HG03025 (cell line): ENCODE data around the gene NPIPB12.
"Not testable (repeated sequence)": the region's sequence is repeated elsewhere in the genome, so short reads cannot be mapped to it uniquely, and the experiment has no call there.

Experiments
- ATAC-seq: cut with Tn5 transposase; IDR thresholded peaks from one replicate; pipeline ENCODE4 v1.9.1; 2021; ENCODE audit warnings: mild to moderate bottlenecking, moderate library complexity; ENCODE audit not compliant: unreplicated experiment, low FRiP score

NPIPB12 gene

DNA sequence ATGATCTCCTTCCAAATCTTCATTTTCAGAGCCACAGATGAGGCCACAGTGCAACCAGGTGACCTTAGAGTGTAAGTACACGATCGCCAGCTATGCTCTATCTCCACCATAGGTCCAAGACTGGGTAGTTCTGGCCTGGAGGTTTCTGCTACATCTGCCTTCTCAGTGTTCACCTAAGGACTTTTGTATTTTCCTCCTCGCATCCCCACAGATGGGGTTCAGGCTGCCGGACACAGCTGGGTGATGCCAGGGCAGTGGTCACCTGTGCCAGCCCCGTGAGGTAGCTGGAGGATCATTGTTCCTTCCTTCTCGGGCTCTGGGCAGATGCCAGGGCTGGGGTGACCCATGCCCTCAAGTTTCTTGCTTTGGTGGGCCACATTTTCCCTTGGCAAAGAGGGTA, at the start of gene NPIPB12:
Gene NPIPB12, minus strand, starts transcription at position 101 of the 400 bp plus-strand sequence.
- ATAC-seq = not testable (repeated sequence)

DNA sequence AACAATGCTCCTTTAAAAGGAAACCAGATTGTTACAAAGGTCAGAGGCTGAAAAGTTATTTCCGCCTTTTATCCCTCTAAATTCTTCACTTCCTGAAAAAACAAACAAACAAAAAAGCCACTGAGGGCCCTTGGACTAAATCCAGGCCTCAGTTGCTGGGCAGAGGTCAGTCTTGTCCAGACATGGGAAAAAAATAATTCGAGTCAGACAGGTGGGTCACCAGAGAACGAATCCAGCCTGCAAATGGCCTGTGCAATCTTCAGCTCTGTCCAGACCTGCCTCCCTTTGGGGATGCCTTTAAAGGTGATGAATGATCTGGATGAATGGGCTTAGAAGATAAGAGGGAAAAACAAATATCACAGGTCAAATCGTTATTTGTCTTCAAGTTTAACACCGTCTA, 15.3 kb upstream of the NPIPB12 start:
- ATAC-seq = not testable (repeated sequence)

DNA sequence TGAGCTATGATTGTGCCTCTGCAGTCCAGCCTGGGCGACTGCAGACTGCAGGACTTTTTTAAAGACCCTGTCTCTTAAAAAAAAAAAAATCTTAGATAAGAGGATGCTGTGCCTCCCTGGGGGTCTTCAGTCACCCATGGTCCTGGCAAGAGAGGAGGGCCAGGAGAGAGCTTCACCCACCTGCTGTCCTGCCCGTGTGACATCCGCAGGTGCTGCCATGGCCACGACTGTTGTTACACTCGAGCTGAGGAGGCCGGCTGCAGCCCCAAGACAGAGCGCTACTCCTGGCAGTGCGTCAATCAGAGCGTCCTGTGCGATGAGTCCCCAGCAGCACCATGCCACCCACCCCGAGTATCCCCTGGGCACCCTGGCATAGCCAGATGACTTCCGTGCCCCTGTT, 23.9 kb downstream of the NPIPB12 start:
- ATAC-seq = not testable (repeated sequence)

DNA sequence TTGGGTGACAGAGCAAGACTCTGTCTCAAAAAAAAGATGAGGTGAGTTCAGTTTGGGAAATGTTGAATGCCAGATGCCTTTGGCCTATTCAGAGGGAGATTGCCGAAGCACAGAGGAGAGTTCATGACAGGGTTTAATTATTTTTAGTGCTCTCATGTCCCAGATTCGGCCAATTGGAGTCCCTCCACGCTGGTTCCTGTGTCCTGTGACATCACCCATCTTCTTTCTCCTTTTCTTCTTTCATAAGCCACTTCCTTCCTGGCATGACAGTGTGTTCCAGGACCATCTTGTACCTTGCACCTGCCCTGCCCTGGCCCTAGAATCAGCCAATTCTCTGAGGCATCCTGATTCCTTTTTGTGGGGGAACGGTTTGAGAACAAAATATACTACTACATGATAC, 34.1 kb downstream of the NPIPB12 start:
- not testable (repeated sequence) for ATAC-seq

DNA sequence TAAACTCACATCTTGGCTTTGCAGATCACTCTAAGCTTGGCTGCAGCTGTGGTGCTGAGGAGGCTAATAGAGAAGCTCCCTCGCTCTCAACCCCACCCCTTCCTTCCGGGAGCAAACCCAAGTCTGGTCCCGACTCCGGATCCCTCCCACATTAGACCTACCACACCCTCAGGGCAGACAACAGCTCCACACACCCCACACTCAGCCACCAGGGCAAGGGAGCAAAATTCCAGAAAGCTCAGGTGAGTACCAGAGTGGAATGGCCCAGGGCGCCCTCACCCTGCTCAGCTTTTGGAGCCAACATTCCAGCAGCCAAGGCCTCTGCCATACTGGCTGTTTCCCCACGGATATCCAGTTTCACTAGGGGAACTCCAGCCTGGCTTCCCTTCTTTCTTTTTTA, 36.5 kb downstream of the NPIPB12 start:
- ATAC-seq = not testable (repeated sequence)

DNA sequence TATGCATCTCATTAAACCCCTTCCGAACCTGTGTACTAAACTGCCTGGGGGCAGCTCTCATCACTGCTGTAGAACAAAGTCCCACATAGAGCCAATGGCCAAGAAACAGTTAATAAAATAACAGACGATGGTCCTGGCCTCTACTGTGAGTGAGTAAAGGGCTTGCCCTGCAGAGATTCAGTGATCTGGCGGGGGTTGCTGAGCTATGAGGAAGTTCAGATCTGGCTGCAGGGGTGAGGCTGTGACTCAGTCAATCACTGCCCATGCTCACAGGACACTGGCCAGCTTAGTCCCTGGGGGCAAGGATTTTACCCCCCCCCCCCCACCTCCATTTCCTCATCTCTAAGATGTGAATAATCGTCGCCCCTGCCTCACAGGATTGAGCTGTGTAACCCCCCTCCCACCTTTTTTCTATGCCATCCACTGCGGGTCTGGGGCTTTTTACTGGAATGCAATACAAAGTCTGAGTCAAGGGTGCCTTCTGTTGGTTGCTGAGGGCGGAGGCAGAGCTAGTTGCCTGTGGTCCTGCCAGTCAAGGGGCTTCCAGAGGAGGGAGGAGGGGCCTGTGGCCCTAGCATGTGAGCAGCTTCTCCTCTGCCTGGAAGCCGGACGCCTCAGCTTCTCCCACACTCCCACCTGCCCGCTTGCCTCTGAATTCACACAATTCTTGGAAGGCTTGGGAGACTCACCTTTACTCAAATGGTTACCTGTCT, 38.4 kb downstream of the NPIPB12 start:
- ATAC-seq = not testable (repeated sequence)

DNA sequence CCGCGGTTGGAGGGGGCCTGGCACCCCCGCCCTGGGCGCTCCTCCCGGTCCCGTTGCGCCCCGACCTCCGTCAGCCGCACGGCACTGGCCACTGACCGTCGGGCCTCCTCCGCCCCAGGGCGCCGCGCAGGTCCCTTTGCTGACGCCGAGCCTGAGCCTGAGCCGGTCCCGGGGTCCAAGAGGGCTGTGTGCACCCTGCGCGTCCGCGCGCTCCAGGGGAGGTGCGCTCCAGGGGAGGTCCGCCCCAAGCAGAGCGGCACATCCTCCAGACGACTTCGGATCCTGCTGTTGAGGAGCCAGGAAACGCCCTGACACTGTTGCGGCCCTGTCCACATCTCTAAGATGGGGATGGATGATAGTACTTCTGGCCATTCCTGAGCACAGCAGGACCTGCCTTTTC, 39.3 kb downstream of the NPIPB12 start:
- ATAC-seq = not testable (repeated sequence)

DNA sequence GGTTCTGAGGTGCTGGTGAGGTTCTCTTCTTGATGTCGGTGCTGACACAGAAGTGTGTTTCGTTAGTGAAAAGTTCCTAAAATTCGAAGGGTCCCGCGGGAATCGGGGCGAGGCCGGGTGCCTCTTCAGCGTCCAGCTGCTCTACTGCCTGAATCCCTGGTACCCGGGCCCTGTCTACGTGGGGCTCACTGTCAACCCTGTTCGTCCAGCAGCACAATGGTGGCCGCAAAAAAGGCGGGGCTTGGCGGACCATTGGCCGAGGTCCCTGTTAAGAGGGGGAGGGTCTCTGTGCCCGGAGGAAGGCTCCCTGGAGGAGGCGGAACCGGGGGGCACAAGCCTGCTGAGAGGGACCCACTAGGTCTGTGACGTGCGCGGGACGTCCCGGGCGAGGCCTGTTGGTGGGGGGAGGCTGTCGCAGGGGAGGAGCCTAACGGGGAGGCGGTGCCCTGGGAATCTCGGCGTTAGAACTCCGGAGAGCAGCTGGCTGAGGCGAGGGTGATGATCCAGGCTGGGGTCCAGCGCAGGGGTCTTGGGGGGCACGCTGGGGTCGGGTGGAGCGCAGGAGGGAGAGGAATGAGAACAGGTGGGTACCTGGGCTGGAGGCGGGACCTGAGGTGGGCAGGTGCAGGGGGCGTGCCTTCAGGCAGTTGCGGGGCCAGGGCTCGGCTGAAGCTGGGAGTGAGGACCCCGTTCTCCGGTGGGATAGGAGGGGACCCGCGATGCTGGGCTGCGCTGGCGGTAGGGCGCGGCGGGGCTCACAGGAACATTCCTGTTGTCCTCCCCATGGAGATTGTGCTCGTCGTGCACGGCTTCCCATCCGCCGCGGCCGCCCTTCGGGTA, 40.0 kb downstream of the NPIPB12 start:
- not testable (repeated sequence) for ATAC-seq

DNA sequence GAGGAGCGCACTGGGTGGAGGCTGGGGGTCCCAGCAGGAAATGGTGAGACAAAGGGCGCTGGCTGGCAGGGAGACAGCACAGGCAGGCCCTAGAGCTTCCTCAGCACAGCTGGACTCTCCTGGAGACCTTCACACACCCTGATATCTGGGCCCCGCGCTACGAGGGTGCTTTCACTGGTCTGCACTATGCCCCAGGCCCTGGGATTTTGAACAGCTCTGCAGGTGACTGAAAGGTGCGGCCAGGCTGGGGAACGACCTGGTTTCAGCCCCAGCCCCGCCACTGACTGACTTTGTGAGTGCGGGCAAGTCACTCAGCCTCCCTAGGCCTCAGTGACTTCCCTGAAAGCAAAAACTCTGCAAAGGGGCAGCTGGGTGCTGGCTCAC, 45.6 kb downstream of the NPIPB12 start:
- ATAC-seq = not testable (repeated sequence)

DNA sequence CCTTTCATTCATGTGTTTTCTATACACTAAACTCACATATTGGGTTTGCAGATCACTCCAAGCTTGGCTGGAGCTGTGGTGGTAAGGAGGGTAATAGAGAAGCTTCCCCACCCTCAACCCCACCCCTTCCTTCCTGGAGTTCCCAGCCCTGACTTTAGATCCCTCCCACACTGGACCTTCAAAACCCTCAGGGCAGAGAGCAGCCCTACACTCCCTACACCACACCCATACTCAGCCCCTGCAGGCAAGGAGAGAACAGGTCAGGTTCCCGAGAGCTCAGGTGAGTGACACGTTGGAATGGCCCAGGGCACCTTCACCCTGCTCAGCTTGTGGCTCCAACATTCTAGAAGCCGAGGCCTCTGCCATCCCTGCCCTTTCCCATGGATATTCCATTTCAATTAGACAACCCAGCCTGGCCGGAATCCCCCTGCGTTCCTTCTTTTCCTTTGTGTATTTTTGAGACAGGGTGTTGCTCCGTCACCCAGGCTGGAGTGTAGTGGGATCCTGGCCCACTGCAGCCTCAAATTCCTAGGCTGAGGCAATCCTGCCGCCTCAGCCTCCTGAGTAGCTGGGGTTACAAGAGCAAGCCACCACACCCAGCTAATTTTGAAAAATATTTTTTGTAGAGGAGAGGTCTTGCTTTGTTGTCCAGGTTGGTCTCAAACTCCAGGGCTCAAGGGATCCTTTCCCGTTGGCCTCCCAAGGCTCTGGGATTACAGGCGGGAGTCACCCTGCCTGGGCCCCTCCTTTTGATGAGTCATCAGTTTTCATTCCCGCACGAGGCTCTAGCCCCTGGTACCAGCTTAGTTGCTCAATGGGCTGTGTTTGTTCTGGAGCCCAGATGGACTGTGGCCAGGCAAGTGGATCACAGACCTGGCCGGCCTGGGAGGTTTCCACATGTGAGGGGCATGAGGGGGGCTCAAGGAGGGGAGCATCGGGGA, 46.2 kb downstream of the NPIPB12 start, which contains the start of gene SULT1A4:
Gene SULT1A4, plus strand, starts transcription at position 208 of the 941 bp plus-strand sequence. CDS start 1,473 bp downstream, outside the sequence.
- not testable (repeated sequence) for ATAC-seq

DNA sequence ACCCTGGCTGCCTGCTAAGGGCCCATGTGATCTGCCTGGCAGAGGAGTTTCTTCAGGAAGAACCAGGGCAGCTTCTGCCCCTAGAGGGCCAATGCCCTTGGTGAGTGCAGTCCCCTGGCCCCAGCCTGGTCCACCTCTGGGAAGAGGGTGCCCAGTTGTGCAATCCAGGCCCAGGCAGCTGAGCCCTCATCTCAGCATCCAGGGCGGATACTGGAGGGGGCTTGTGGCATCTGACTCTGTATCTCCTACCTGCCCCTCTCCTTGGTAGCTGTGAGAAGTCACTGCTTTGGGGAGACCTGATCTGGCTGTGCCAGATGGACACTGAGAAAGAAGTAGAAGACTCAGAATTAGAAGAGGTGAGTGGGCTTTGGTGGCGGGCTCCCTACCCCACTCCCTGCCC, 48.5 kb downstream of the NPIPB12 start:
- not testable (repeated sequence) for ATAC-seq

DNA sequence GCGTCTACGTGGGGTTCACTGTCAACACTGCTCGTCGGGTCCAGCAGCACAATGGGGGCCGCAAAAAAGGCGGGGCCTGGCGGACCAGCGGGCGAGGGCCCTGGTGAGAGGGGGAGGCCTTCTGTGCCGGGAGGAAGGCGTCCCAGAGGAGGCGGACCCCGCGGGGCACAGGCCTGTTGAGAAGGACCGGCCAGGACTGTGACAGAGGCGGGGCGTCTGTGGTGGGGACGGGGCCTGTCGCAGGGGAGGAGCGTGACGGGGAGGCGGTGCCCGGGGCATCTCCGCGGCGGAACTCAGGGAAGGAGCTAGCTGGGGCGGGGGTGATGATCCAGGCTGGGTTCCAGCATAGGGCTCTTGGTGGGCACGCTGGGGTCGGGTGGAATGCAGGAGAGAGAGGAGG, 51.4 kb downstream of the NPIPB12 start:
- peak; percentile 52 for ATAC-seq

DNA sequence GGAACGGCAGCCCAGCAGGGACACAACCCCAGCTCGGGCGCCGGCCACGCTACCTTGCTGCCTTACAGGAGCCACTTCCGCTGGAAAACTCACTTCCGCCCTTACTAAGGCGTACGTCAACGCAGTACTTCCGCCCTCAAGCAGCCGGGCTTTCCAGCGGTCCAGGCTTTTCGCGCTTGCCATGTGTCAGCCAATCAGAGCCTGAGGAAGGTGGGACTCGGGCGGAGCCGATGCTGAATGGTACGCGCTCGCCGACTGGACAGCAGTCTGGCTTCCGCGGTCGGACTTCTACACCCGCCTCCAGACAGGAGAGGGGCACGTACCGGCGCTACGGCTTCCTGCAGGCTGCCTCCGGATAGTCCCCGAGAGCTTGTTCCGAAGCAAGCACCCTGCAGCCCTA, 51.9 kb downstream of the NPIPB12 start, which contains the start of the genes BOLA2 and SLX1B:
Gene BOLA2, minus strand, starts transcription at position 83 of the 400 bp plus-strand sequence. CDS start 98 bp downstream, outside the sequence.
Gene SLX1B, plus strand, starts transcription at position 265 of the 400 bp plus-strand sequence.
- ATAC-seq = peak; percentile 76

DNA sequence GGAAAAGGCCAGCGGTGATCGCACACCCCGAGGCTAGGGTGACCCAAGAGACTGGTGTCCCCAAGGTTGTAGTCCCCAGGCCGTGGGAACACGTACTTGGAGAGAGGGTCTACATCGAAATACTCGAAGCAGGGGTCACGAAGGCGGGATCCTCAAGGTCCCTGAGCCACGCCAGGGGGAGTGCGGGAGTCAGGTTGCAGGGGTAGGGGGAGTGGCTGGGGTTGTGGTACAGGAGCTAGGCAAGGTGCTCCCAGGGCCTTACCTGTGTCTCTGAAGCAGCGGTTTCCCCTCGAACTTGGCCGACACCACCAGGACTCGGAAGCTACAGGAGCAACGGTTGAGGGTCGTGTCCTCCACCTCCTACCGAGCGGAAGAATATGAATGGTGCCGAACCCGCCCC, 52.5 kb downstream of the NPIPB12 start:
- peak; percentile 15 for ATAC-seq
